Kidney epithelial cell (primary cell): ENCODE data around the gene DDAH2. TPM values are rescaled to one million over a fixed set of nuclear protein-coding genes. Genes with fewer than 3 reads are reported as not detected.
A peak's percentile ranks its signal among the peaks of the same experiment; 100 is the strongest.

Experiments used
- DNase-seq: peaks from one replicate; pipeline ENCODE4 v3.0.0-alpha.2; 2010; ENCODE audit warnings: low read depth
- H3K27me3 ChIP-seq: 2 replicates; pipeline ENCODE4 v1.6.0; 2011; ENCODE audit warnings: low read length; ENCODE audit not compliant: control insufficient read depth, insufficient read depth
- H3K36me3 ChIP-seq: 2 replicates; pipeline ENCODE4 v1.5.1; 2011; ENCODE audit warnings: low read length; ENCODE audit not compliant: control insufficient read depth, insufficient read depth
- H3K4me3 ChIP-seq: 2 replicates; pipeline ENCODE4 v1.5.1; 2011; ENCODE audit warnings: low read depth, mild to moderate bottlenecking, control low read depth, low read length
- CTCF ChIP-seq: IDR thresholded peaks from 2 replicates; pipeline ENCODE4 v1.5.1; 2011; ENCODE audit warnings: mild to moderate bottlenecking, moderate library complexity, low read length, control low read depth, inconsistent platforms; ENCODE audit not compliant: insufficient read depth, poor library complexity, severe bottlenecking
- total RNA-seq: library from RNA; depleted of rRNA; stranded (reverse); fragments of >200 nt; gene quantifications from 2 replicates; pipeline ENCODE4 v1.2.3, GENCODE V29; 2015

The DDAH2 gene
- total RNA-seq, 1 donor from 2014 or later = 106 TPM

GRCh38 chr6:31702819-31703716 lies 26.0 kb downstream of the DDAH2 start, which contains the start of gene ABHD16A:
Gene ABHD16A, minus strand, starts transcription at chr6:31703324. Its CDS starts 43 bp downstream, at chr6:31703281.
- H3K4me3 ChIP-seq = peak within 1 kb of the TSS; percentile 81
- peak; percentile 96 for DNase-seq
- no peaks in the 10 kb centered on the region for H3K27me3 ChIP-seq
- no peak for TF ChIP-seq CTCF
- no peaks in the 10 kb centered on the region for H3K36me3 ChIP-seq

GRCh38 chr6:31702405-31702818 lies 26.7 kb downstream of the DDAH2 start:
- no peak for TF ChIP-seq CTCF
- Histone ChIP-seq H3K27me3 (no peaks in the 10 kb centered on the region), H3K4me3 (peak overlapping the region; percentile 81), H3K36me3 (no peaks in the 10 kb centered on the region)
- DNase-seq = no peak

- no peak for DNase-seq
- TF ChIP-seq CTCF = no peak
- no peaks in the 10 kb centered on the region for H3K27me3 ChIP-seq
- no peaks in the 10 kb centered on the region for H3K36me3 ChIP-seq
- H3K4me3 ChIP-seq = peak overlapping the region; percentile 81
Measured at GRCh38 chr6:31701666-31702404, 27.3 kb downstream of the DDAH2 start.

- no peak for DNase-seq
- Histone ChIP-seq H3K4me3 (no peak overlapping the region), H3K27me3 (no peaks in the 10 kb centered on the region), H3K36me3 (no peaks in the 10 kb centered on the region)
- TF ChIP-seq CTCF = no peak
Measured at GRCh38 chr6:31700740-31701401, 28.2 kb downstream of the DDAH2 start.

- no peaks in the 10 kb centered on the region for H3K27me3 ChIP-seq
- no peaks in the 10 kb centered on the region for H3K36me3 ChIP-seq
- TF ChIP-seq CTCF = no peak
- no peak overlapping the region for H3K4me3 ChIP-seq
- no peak for DNase-seq
Measured at GRCh38 chr6:31697555-31697954, 31.5 kb downstream of the DDAH2 start.
